ENCODE measurements around the gene POLL. TPM values are rescaled to one million over a fixed set of nuclear protein-coding genes. Genes with fewer than 3 reads are reported as not detected.

Gene POLL
- total RNA-seq, 1 experiment from 2014 or later: 14.0 TPM

DNA sequence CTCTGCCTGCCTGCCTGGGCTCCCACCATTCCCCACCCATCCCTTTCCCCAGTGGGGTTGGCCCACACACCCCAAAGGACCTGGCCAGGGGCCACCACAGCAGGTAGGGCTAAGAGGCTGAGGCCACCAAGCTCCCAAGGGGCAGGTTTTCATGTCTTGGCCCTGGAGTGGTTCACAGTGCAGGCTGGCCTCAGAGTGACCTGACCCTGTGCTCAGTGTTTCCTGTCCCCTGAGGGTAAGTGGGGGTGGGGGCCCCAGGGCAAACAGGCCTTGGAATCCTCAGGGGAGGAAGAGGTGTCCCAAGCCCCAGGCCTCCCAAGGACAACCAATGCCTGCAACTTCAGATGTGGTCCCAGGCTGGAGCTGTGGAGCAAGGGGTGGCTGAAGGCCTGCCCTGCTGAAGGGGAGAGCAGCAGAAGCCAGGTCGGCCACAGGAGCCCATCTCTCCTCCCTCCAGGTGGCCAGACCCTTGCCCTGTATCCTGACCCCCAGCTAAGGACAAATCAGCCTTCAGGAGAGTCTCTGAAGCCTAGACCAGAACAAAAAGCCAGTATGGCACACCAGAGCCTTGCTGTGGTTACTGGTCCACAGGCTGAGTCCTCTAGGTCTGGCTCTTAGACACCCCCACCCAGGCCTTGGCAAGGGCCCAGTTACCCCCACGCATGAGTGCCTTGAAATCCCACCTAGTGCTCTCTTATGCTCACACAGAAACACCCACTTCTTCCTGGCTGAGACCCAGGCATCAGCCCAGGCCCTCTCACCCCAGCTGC lies 27.6 kb downstream of the POLL start:
- no peak for DNase-seq (ENCODE audit: low read depth)

DNA sequence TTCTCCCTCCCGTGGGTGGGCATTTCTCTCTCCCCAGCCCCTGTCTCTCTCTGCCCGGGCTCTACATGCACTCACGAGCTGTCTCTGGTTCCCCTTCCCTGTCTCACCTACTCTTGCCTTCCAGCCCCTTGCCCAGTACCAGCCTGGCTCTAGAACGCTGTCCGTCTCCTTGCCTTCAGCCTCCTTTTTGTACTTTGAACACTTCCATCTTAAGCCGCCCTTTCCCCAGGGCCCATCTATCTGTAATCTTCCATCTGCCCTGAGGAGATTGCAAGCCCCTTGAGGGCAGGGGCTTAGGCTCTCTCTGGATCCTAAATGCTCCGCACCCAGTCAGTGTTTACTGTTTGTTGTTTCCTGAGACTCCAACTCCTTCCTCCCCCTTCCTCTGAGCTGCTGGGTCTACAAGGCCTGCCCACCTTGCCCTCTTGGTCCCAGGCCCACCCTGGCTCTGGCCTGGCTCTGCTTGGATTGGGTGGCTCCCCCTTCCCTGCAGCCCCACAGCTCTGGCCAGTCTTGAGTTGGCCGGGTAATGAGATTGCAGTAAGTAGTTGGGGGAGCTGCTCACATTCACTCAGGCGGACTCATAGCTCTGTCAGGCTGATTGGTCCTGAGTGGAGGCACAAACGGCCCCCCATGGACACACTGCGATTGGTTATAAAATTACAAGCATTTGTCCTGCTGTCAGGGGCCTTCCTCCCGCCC lies 28.3 kb downstream of the POLL start:
- no peak for DNase-seq (ENCODE audit: low read depth)

DNA sequence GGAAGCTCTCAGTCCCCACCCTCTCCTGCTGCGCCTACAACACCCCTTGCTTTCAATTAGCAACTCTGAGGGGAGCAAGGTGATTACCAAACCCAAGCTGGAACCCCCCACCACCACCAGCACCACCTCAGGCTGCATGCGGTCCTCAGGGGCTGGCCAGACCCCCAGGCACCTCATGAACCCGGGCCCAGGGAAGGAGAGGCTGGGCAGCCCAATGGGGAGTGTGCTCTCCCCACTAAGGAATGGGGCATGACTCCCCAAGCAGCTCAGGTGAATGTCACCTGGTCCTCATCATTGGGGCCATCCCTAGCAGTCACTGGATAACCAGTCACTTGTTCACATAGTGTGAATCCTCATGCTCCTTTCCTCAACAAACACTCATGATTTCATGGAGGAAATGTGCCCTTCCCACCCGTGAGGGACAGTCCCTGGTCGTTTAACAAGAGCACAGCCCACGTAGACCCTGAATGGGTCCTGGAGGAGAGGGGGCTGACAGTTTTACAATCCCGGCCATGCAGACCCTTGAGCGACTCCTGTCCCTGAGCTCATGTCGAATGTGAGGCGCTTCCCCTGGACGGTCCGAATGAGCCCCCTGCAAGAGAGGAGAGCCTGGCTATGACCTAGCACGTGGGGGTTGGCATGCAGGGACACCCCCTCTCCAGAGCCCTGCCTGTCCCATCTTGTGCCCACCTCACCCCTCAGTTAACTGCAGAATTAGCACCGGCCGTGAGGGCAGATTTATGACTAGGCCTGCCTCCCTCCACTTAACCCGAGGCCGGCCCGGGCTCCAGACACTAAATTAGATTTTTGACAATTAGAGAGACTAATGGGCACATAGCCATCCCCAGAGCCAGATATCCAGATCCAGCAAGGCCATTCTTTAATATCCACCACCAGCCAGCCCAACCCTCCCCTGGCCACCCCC lies 29.1 kb downstream of the POLL start:
- no peak for DNase-seq (ENCODE audit: low read depth)

DNA sequence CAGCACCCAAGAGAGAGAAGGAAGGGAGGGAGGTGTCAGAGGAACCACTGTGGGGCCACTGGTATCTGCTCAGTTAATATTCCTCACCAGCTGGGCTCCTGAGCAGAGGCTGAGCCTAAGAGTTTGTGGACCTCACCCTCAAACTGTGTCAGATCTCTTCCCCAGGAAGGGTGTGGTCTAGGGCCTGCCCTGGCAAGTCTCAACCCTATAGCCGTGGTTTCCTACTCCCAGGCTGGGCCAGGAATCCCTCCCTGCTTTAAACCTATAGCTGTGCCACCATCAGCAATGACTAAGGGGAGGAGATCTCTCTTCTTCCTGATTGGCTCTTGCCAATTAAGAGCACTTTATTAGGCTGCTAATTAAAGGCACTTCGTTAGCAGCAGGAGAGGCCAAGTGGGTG lies 29.9 kb downstream of the POLL start:
- DNase-seq (ENCODE audit: low read depth): peak; percentile 52

DNA sequence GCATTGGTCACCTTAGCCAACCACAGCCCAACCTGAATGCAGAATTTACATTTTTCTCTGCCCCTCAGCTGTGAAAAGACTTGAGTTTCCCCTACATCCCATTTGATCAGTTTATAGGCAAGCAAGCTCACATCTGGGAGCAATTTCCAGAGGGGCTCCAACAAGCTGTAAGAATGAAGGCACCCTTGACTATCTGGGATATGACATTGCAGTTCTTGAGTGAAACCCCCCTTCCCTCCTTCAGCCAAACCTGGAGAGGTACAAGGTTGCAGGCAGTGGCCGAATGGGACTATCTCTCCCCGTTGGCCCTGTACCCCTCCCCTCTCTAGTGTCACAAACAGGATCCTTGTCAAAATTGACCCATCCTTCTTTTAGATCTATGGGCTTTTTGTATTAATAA lies 30.5 kb downstream of the POLL start:
- no peak for DNase-seq (ENCODE audit: low read depth)

DNA sequence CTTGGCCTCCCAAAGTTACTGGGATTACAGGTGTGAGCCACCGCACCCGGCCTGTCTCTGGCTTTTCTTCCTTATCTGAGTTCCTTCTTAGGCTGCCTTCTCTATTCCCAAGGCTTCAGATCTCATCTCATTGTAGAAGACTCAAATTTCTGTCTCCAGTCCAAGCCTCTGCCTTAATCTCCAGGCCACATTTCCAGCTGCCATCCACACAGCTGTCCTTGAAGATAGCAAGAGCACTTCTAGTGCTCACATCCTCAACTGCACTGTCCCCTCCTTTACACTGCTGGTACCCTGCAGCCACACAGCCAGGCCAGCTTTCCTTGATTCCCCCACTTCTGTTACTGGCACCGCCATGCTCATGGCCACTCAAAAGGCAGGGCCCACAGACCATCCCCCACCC lies 35.6 kb downstream of the POLL start:
- no peak for DNase-seq (ENCODE audit: low read depth)

DNA sequence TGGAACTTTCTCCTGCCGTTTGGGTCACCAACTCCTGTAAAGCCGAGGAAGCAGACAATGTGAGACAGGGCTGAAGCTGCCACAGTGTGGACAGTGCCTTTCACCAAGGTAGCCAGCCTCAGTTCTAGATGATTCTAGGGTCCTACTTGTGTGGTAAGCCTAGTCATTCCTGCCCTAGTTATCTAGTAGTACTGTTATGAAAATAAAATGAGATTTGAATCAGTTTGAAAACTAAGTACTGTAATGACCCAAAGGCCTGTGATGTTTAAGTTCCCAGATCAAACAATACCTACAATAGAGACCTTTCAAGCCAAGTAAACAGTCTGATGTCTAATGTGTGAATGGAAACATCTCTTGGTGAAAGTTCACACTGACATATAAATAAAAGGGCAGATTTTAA lies 37.1 kb downstream of the POLL start:
- no peak for DNase-seq (ENCODE audit: low read depth)

DNA sequence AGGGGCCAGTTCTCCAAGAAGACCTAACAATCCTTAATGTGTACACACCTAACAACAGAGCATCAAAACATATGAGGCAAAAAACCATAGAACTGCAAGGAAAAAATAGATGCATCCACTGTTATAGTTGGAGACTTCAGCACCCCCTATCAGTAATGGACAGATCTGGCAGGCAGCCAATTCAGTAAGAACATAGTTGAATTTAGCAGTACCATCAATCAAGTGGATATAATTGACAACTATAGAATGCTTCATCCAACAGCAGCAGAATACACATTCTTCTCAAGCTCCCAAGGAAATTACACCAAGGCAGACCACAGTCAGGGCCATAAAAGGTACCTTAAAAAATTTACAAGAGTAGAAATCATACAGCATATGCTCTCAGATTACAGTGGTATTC lies 42.2 kb downstream of the POLL start:
- DNase-seq (ENCODE audit: low read depth): no peak

DNA sequence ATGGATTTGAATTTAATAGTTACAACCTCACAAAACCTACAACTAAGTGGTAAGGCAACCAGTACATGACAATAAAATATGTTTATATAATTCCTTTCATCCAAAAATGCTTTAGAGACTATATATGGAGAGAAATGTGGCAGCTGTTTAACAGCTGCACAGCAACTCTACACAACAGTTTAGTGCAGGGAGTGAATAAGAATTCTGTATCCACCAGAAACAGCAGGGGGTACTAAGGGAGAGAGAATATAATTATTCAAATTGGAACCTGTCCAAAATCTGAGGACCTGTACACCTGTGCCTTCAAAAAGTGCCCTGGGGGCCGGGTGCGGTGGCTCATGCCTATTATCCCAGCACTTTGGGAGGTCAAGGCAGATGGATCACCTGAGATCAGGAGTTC lies 49.6 kb downstream of the POLL start:
- DNase-seq (ENCODE audit: low read depth): no peak

DNA sequence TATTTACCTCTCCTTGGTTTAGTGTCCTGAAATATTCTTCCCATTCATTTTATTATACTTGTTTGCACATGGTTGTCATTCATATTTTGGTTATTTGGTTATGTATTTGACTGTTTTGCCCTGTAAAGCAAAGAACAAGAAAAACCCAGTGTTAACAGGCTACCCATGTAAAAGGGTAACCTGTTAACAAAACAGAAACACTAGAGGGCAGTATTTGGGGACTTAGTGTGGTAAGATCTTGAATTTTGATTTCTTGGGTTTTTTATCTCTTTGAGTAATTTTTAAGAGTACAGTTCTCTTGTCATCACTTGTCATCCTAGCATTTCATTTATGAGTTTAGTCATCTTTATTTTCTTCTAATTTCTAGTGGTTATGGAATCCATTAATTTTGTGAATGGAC lies 51.3 kb downstream of the POLL start:
- DNase-seq (ENCODE audit: low read depth): peak; percentile 7

DNA sequence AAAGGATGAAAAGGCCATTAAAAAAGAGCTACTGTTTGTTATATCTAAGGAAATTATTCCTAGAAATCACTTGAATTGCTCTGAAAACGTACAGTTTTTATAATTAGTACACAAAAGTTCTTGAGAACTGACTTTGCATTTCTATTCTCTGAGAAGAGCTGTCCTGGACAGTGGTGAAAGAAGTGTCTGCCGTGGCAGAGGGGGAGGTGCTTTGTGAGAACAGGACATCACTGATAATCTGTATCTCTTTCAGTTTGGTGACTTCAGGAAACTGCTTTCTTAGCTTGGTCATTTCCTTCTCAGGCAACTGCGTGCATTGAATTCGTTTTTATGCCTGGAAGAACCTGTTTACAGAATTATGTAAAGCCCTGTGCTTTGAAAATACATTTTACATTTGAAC lies 52.1 kb downstream of the POLL start:
- DNase-seq (ENCODE audit: low read depth): no peak

DNA sequence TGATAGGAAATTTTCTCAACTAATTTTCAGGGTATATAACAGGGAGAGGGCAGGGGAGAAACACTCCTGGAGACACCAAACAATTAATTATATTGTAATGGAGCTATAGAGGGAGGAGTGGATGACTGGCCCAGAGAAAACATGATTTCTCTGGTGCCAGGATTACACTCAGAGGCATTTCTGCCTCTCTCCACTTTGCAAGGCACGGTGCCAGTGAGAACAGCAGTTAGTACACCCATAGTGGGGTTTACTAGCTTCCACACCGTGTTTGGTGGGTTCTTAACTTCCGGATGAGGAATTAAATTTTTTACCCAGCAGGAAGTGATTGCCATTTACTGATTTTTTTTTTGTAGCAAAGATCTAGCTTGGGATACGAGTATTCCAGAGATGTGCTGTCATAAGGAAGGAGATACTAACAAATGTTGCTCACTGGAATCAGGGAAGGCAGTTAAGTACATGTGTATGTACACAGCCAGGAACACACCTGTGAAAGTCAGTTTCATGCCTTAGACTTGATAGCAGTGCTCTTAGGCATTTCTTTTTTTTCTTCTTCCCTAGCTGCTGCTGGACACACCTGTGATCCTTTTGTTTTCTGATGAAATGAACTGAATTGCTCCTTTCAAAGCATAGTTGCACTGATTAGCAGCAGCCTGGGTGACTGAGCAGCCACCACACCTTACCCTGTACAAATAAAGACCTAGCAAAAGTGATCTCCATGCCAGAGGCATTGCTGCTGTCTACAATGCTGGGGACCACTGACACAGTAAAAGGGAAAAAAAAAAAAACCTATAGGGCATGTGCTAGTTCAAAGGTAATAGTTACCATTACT lies 58.1 kb downstream of the POLL start:
- DNase-seq (ENCODE audit: low read depth): no peak

DNA sequence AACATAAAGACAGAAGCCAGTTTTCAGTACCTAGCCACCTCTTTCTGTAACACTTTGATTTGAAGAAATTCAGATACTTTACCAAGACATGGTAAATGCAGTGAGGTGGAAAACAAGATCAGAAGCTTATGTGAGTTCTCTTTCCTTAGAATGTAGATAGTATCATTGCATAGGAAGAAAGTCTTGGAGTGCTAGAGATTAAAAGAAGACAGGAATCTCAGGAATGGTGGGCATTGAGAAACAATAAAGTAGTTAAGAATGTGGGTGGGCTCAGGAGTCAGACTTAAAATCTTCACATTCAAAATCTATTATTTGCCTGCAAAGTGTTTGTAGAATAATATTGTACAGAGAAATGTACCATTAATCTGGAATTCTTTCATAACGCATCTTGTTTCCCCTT lies 58.9 kb downstream of the POLL start:
- DNase-seq (ENCODE audit: low read depth): no peak

Small RNA genes lying within 50 kb of the gene (small RNA-seq; reads per million reads assigned to genes)
- gene MIR3158-1: not detected
- gene RNU6-1165P: not detected

Other genes with a start within 250 kb of the POLL start
- 6.2 and 6.4 TPM in 2 replicates for gene BTRC, start 234.1 kb downstream of the POLL start, total RNA-seq (2014; rRNA removed; shearing (Covaris generic))
- 33.4 and 36.2 TPM in 2 replicates for gene DPCD, start 64 bp upstream of the POLL start, total RNA-seq (2014; rRNA removed; shearing (Covaris generic))
- gene FBXW4, start 106.9 kb upstream of the POLL start, total RNA-seq (2014; rRNA removed; shearing (Covaris generic)): 5.9 and 7.9 TPM in 2 replicates
- gene FGF8, start 187.9 kb upstream of the POLL start, total RNA-seq (2014; rRNA removed; shearing (Covaris generic)): not detected in 2 replicates
- gene NPM3, start 195.2 kb upstream of the POLL start, total RNA-seq (2014; rRNA removed; shearing (Covaris generic)): 112 and 140 TPM in 2 replicates
- gene OGA, start 230.2 kb upstream of the POLL start, total RNA-seq (2014; rRNA removed; shearing (Covaris generic)): 42.5 and 45.6 TPM in 2 replicates

All from HT1080 (cell line).